HCT116 (cell line): Measurements from ENCODE around the gene UNC79. TPM values are rescaled to one million over a fixed set of nuclear protein-coding genes. Genes with fewer than 3 reads are reported as not detected.

Experiments
- ATAC-seq: fragments of 200-7000 bp; cut with Tn5 transposase; 2 replicates; pipeline ENCODE4 v1.9.1; 2020; ENCODE audit warnings: mild to moderate bottlenecking, moderate library complexity
- BruUV-seq: library from RNA; stranded (reverse); fragments of 400-500 nt; replicated peaks from 2 replicates; lab custom pipeline; 2021; lab: Mats Ljungman, UMichigan
- CTCF ChIA-PET: fragments of 300-600 bp; sonication (Branson Sonifier 250); formaldehyde crosslinking; loops from one replicate; lab custom pipeline; 2021; ENCODE audit warnings: antibody characterized with exemption; lab: Charles Lee
- POLR2A ChIA-PET: fragments of 300-600, 350-600 bp; sonication (Branson Sonifier 250); formaldehyde crosslinking; loops from one replicate; lab custom pipeline; 2021; ENCODE audit warnings: antibody characterized with exemption; lab: Charles Lee
- RAD21 ChIA-PET, 2 experiments: fragments of 300-600 bp; sonication (Branson Sonifier 250); formaldehyde crosslinking; loops; one replicate each; lab custom pipeline; 2023; ENCODE audit warnings: low total read pairs in 2 of 2; ENCODE audit not compliant: uncharacterized antibody in 2 of 2, unreplicated experiment in 2 of 2, low non-redundant PET in 1 of 2; lab: Charles Lee
- DNase-seq: peaks from one replicate; pipeline ENCODE4 v3.0.0-alpha.2; 2010; ENCODE audit warnings: low read depth, low spot score
- H2AFZ ChIP-seq: fragments of 200-600 bp; shearing (Covaris generic), sonication (generic); 2 replicates; pipeline ENCODE4 v1.6.1; 2017; ENCODE audit warnings: low read depth, mixed run types, mixed read lengths, antibody characterized with exemption, low read length; ENCODE audit not compliant: poor library complexity, severe bottlenecking
- H3K27ac ChIP-seq: 2 replicates; pipeline ENCODE4 v1.5.1; 2012; ENCODE audit warnings: low read depth, low read length
- H3K27me3 ChIP-seq: fragments of 200-600 bp; sonication (generic); 2 replicates; pipeline ENCODE4 v1.6.1; 2016; ENCODE audit warnings: mixed run types, low read length, mixed read lengths; ENCODE audit not compliant: insufficient read depth
- H3K36me3 ChIP-seq, 2 experiments: fragments of 200-500 bp in 1 of 2; fragments of 200-600 bp in 1 of 2; sonication (Bioruptor generic) in 1 of 2; sonication (generic) in 1 of 2; 2 replicates each; pipeline versions ENCODE4 v1.5.1 to v1.6.1; 2014 to 2016; ENCODE audit warnings: low read length in 2 of 2, inconsistent platforms in 1 of 2, mixed read lengths in 1 of 2, mixed run types in 1 of 2; ENCODE audit not compliant: insufficient read depth in 2 of 2, control insufficient read depth in 1 of 2
- H3K4me1 ChIP-seq, 2 experiments: fragments of 200-600 bp in 1 of 2; sonication (generic) in 1 of 2; 2 replicates each; pipeline versions ENCODE4 v1.5.1 to v1.6.1; 2012 to 2017; ENCODE audit warnings: low read length in 2 of 2, inconsistent platforms in 1 of 2, mild to moderate bottlenecking in 1 of 2, mixed read lengths in 1 of 2, mixed run types in 1 of 2, moderate library complexity in 1 of 2; ENCODE audit not compliant: insufficient read depth in 2 of 2, control insufficient read depth in 1 of 2
- H3K4me2 ChIP-seq: fragments of 200-600 bp; sonication (generic); 2 replicates; pipeline ENCODE4 v1.6.1; 2017; ENCODE audit warnings: mixed run types, low read length, mixed read lengths
- H3K4me3 ChIP-seq, 2 experiments: fragments of 200-600 bp in 1 of 2; sonication (generic) in 1 of 2; replicated peaks in 1 of 2; 2 replicates each; pipeline ENCODE4 v1.5.1; 2011 to 2016; ENCODE audit warnings: low read length in 2 of 2, control low read depth in 1 of 2, low read depth in 1 of 2, mild to moderate bottlenecking in 1 of 2, mixed read lengths in 1 of 2, mixed run types in 1 of 2
- H3K79me2 ChIP-seq: fragments of 200-600 bp; sonication (generic); 2 replicates; pipeline ENCODE4 v1.6.1; 2017; ENCODE audit warnings: mild to moderate bottlenecking, mixed run types, low read length, moderate library complexity, mixed read lengths; ENCODE audit not compliant: insufficient read depth
- H3K9ac ChIP-seq: fragments of 200-600 bp; sonication (generic); 2 replicates; pipeline ENCODE4 v1.6.1; 2016; ENCODE audit warnings: low read length, mixed read lengths
- H3K9me2 ChIP-seq: fragments of 200-600 bp; sonication (generic), shearing (Covaris generic); 2 replicates; pipeline ENCODE4 v1.6.1; 2017; ENCODE audit warnings: mixed run types, mild to moderate bottlenecking, moderate library complexity; ENCODE audit not compliant: insufficient read depth
- H3K9me3 ChIP-seq, 2 experiments: fragments of 200-500 bp in 1 of 2; fragments of 200-600 bp in 1 of 2; sonication (Bioruptor generic) in 1 of 2; sonication (generic) in 1 of 2; 2 replicates each; pipeline ENCODE4 v1.6.1; 2014 to 2017; ENCODE audit warnings: low read length in 2 of 2, mixed read lengths in 2 of 2, inconsistent platforms in 1 of 2, low read depth in 1 of 2, mild to moderate bottlenecking in 1 of 2, mixed run types in 1 of 2, moderate library complexity in 1 of 2; ENCODE audit not compliant: control insufficient read depth in 1 of 2, insufficient read depth in 1 of 2
- H4K20me1 ChIP-seq: fragments of 200-600 bp; sonication (generic), shearing (Covaris generic); 2 replicates; pipeline ENCODE4 v1.6.1; 2017; ENCODE audit warnings: mixed run types, mild to moderate bottlenecking, moderate library complexity; ENCODE audit not compliant: insufficient read depth
- CBX3 ChIP-seq: IDR thresholded peaks from 2 replicates; pipeline ENCODE4 v1.6.1; 2012; ENCODE audit warnings: low read depth
- CEBPB ChIP-seq: IDR thresholded peaks from 2 replicates; pipeline ENCODE4 v1.6.1; 2012; ENCODE audit warnings: low read depth
- EZH2 ChIP-seq: fragments of 200-600 bp; sonication (generic); IDR thresholded peaks from 2 replicates; pipeline ENCODE4 v1.6.1; 2017; ENCODE audit warnings: antibody characterized with exemption, mixed run types
- EZH2phosphoT487 ChIP-seq: fragments of 200-600 bp; IDR thresholded peaks from 2 replicates; pipeline ENCODE4 v1.6.1; 2018; ENCODE audit warnings: antibody characterized with exemption, borderline replicate concordance
- RAD21 ChIP-seq: IDR thresholded peaks from 2 replicates; pipeline ENCODE4 v1.6.1; 2012; ENCODE audit warnings: low read depth, mild to moderate bottlenecking
- SIN3A ChIP-seq: IDR thresholded peaks from 2 replicates; pipeline ENCODE4 v1.6.1; 2012; ENCODE audit warnings: low read depth
- SP1 ChIP-seq: IDR thresholded peaks from 2 replicates; pipeline ENCODE4 v1.6.1; 2012; ENCODE audit warnings: low read depth
- ZBTB33 ChIP-seq: IDR thresholded peaks from 2 replicates; pipeline ENCODE4 v1.6.1; 2011; ENCODE audit warnings: mild to moderate bottlenecking, low read length, moderate library complexity; ENCODE audit not compliant: insufficient replicate concordance; ENCODE audit errors: extremely low read depth
- ZNF274 ChIP-seq: fragments of 200-500 bp; sonication (Bioruptor generic); IDR thresholded peaks from 2 replicates; pipeline ENCODE4 v1.6.1; 2014; ENCODE audit warnings: mild to moderate bottlenecking, low read depth, low read length, inconsistent platforms
- intact Hi-C: fragments of 100-400 bp; cut with micrococcal nuclease; formaldehyde crosslinking; loops from 2 replicates; pipeline ENCODE4 v1.10.0; 2022
- total RNA-seq: library from RNA; stranded (reverse); gene quantifications from one replicate; pipeline ENCODE4 v1.2.1, GENCODE V29; 2021; ENCODE audit not compliant: unreplicated experiment
- TF ChIP-seq, protein P1 (sequence below), 3 experiments: fragments of 200-600 bp in 1 of 3; sonication (generic) in 1 of 3; IDR thresholded peaks in 2 of 3; conservative IDR thresholded peaks in 1 of 3; 2 replicates each; pipeline ENCODE4 v1.5.1; 2012 to 2017; ENCODE audit warnings: low read depth in 2 of 3, low read length in 2 of 3, antibody characterized with exemption in 1 of 3, borderline replicate concordance in 1 of 3, control low read depth in 1 of 3, mild to moderate bottlenecking in 1 of 3, mixed read lengths in 1 of 3, mixed run types in 1 of 3, moderate library complexity in 1 of 3; ENCODE audit not compliant: insufficient read depth in 1 of 3
- TF ChIP-seq, protein P2 (sequence below): IDR thresholded peaks from 2 replicates; pipeline ENCODE4 v1.6.1; 2012

The UNC79 gene
- total RNA-seq, 1 experiment from 2014 or later: 0.10 TPM

GRCh38 chr14:93619176-93619793 is 188.5 kb downstream of the UNC79 start:
- H3K79me2 ChIP-seq: no peaks in the 10 kb centered on the region
- H3K4me1 ChIP-seq: no peaks in the 10 kb centered on the region
- TF ChIP-seq, protein P1, sequence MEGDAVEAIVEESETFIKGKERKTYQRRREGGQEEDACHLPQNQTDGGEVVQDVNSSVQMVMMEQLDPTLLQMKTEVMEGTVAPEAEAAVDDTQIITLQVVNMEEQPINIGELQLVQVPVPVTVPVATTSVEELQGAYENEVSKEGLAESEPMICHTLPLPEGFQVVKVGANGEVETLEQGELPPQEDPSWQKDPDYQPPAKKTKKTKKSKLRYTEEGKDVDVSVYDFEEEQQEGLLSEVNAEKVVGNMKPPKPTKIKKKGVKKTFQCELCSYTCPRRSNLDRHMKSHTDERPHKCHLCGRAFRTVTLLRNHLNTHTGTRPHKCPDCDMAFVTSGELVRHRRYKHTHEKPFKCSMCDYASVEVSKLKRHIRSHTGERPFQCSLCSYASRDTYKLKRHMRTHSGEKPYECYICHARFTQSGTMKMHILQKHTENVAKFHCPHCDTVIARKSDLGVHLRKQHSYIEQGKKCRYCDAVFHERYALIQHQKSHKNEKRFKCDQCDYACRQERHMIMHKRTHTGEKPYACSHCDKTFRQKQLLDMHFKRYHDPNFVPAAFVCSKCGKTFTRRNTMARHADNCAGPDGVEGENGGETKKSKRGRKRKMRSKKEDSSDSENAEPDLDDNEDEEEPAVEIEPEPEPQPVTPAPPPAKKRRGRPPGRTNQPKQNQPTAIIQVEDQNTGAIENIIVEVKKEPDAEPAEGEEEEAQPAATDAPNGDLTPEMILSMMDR (IDR thresholded peaks at IDR 0.05 in 2 of 3, conservative IDR thresholded peaks at IDR 0.05 in 1 of 3; ENCODE audit: borderline replicate concordance in 1 of 3, insufficient read depth in 1 of 3, low read depth in 2 of 3, low read length in 2 of 3): peak; percentile 59 to 70 (median 67); a peak in 5 of 6 replicates
- TF ChIP-seq CBX3: peak; percentile 26; the same call in 1 of the 2 replicates
- TF ChIP-seq EZH2phosphoT487: no peak
- TF ChIP-seq RAD21: peak; percentile 81
- TF ChIP-seq ZNF274: no peak
- peak overlapping the region; percentile 96 for H2AFZ ChIP-seq
- ChIA-PET RAD21 (interaction anchor here in 1 of 2 experiments (1.3 kb wide), 1 partner anchor 412 kb away, joined by 3 read pairs; the partner anchor contains the start of gene UBR7), POLR2A (no interaction called here), CTCF (interaction anchor here (0.7 to 1.8 kb wide), 4 partner anchors 35 to 506 kb away, joined by 3 to 10 read pairs (median 3); partner anchors contain the start of genes GON7 and UBR7)
- intact Hi-C loops: loop anchor here (2.0 to 10.0 kb wide), 3 partner anchors 377 to 666 kb away; partner anchors contain the start of gene ITPK1
- no peaks in the 10 kb centered on the region for H3K9me2 ChIP-seq
- H3K4me3 ChIP-seq: no peak overlapping the region
- H3K9me3 ChIP-seq: no peaks in the 10 kb centered on the region
- H3K36me3 ChIP-seq: no peaks in the 10 kb centered on the region
- ATAC-seq (peak; percentile 76), DNase-seq (peak; percentile 48)
- H3K4me2 ChIP-seq: no peak overlapping the region
- no peak overlapping the region for H3K9ac ChIP-seq
- H4K20me1 ChIP-seq: no peaks in the 10 kb centered on the region
- no TSS peak for BruUV-seq
- H3K27ac ChIP-seq: no peak overlapping the region
- H3K27me3 ChIP-seq: peaks cover 27% of the 10 kb centered on the region

GRCh38 chr14:93628048-93628447 is 197.3 kb downstream of the UNC79 start:
- intact Hi-C loops: no loop called here
- no peak overlapping the region for H3K4me2 ChIP-seq
- DNase-seq (no peak), ATAC-seq (no peak)
- BruUV-seq: no TSS peak
- no peaks in the 10 kb centered on the region for H4K20me1 ChIP-seq
- H2AFZ ChIP-seq: no peak overlapping the region
- ChIA-PET CTCF (no interaction called here), RAD21 (no interaction called here), POLR2A (no interaction called here)
- TF ChIP-seq ZBTB33 (no peak), CEBPB (no peak), EZH2 (no peak), SP1 (no peak), EZH2phosphoT487 (no peak), SIN3A (no peak), ZNF274 (no peak), CBX3 (no peak)
- TF ChIP-seq, protein P2, sequence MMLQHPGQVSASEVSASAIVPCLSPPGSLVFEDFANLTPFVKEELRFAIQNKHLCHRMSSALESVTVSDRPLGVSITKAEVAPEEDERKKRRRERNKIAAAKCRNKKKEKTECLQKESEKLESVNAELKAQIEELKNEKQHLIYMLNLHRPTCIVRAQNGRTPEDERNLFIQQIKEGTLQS: no peak
- H3K4me3 ChIP-seq: no peak overlapping the region
- H3K9ac ChIP-seq: no peak overlapping the region
- peaks cover 43% of the 10 kb centered on the region for H3K27me3 ChIP-seq
- H3K9me2 ChIP-seq: no peaks in the 10 kb centered on the region
- no peaks in the 10 kb centered on the region for H3K36me3 ChIP-seq
- H3K9me3 ChIP-seq: no peaks in the 10 kb centered on the region
- no peaks in the 10 kb centered on the region for H3K4me1 ChIP-seq
- no peak overlapping the region for H3K27ac ChIP-seq
- H3K79me2 ChIP-seq: no peaks in the 10 kb centered on the region
